HCT116 (cell line): Measurements from ENCODE around the gene STAC. TPM values are rescaled to one million over a fixed set of nuclear protein-coding genes. Genes with fewer than 3 reads are reported as not detected.

ENCODE experiments used
- ATAC-seq: fragments of 200-7000 bp; cut with Tn5 transposase; 2 replicates; pipeline ENCODE4 v1.9.1; 2020; ENCODE audit warnings: mild to moderate bottlenecking, moderate library complexity
- BruUV-seq: library from RNA; stranded (reverse); fragments of 400-500 nt; replicated peaks from 2 replicates; lab custom pipeline; 2021; lab: Mats Ljungman, UMichigan
- CTCF ChIA-PET: fragments of 300-600 bp; sonication (Branson Sonifier 250); formaldehyde crosslinking; loops from one replicate; lab custom pipeline; 2021; ENCODE audit warnings: antibody characterized with exemption; lab: Charles Lee
- POLR2A ChIA-PET: fragments of 300-600, 350-600 bp; sonication (Branson Sonifier 250); formaldehyde crosslinking; loops from one replicate; lab custom pipeline; 2021; ENCODE audit warnings: antibody characterized with exemption; lab: Charles Lee
- RAD21 ChIA-PET, 2 experiments: fragments of 300-600 bp; sonication (Branson Sonifier 250); formaldehyde crosslinking; loops; one replicate each; lab custom pipeline; 2023; ENCODE audit warnings: low total read pairs in 2 of 2; ENCODE audit not compliant: uncharacterized antibody in 2 of 2, unreplicated experiment in 2 of 2, low non-redundant PET in 1 of 2; lab: Charles Lee
- DNase-seq: peaks from one replicate; pipeline ENCODE4 v3.0.0-alpha.2; 2010; ENCODE audit warnings: low read depth, low spot score
- H2AFZ ChIP-seq: fragments of 200-600 bp; shearing (Covaris generic), sonication (generic); 2 replicates; pipeline ENCODE4 v1.6.1; 2017; ENCODE audit warnings: low read depth, mixed run types, mixed read lengths, antibody characterized with exemption, low read length; ENCODE audit not compliant: poor library complexity, severe bottlenecking
- H3K27ac ChIP-seq: 2 replicates; pipeline ENCODE4 v1.5.1; 2012; ENCODE audit warnings: low read depth, low read length
- H3K27me3 ChIP-seq: fragments of 200-600 bp; sonication (generic); 2 replicates; pipeline ENCODE4 v1.6.1; 2016; ENCODE audit warnings: mixed run types, low read length, mixed read lengths; ENCODE audit not compliant: insufficient read depth
- H3K36me3 ChIP-seq, 2 experiments: fragments of 200-500 bp in 1 of 2; fragments of 200-600 bp in 1 of 2; sonication (Bioruptor generic) in 1 of 2; sonication (generic) in 1 of 2; 2 replicates each; pipeline versions ENCODE4 v1.5.1 to v1.6.1; 2014 to 2016; ENCODE audit warnings: low read length in 2 of 2, inconsistent platforms in 1 of 2, mixed read lengths in 1 of 2, mixed run types in 1 of 2; ENCODE audit not compliant: insufficient read depth in 2 of 2, control insufficient read depth in 1 of 2
- H3K4me1 ChIP-seq, 2 experiments: fragments of 200-600 bp in 1 of 2; sonication (generic) in 1 of 2; 2 replicates each; pipeline versions ENCODE4 v1.5.1 to v1.6.1; 2012 to 2017; ENCODE audit warnings: low read length in 2 of 2, inconsistent platforms in 1 of 2, mild to moderate bottlenecking in 1 of 2, mixed read lengths in 1 of 2, mixed run types in 1 of 2, moderate library complexity in 1 of 2; ENCODE audit not compliant: insufficient read depth in 2 of 2, control insufficient read depth in 1 of 2
- H3K4me2 ChIP-seq: fragments of 200-600 bp; sonication (generic); 2 replicates; pipeline ENCODE4 v1.6.1; 2017; ENCODE audit warnings: mixed run types, low read length, mixed read lengths
- H3K4me3 ChIP-seq, 2 experiments: fragments of 200-600 bp in 1 of 2; sonication (generic) in 1 of 2; replicated peaks in 1 of 2; 2 replicates each; pipeline ENCODE4 v1.5.1; 2011 to 2016; ENCODE audit warnings: low read length in 2 of 2, control low read depth in 1 of 2, low read depth in 1 of 2, mild to moderate bottlenecking in 1 of 2, mixed read lengths in 1 of 2, mixed run types in 1 of 2
- H3K79me2 ChIP-seq: fragments of 200-600 bp; sonication (generic); 2 replicates; pipeline ENCODE4 v1.6.1; 2017; ENCODE audit warnings: mild to moderate bottlenecking, mixed run types, low read length, moderate library complexity, mixed read lengths; ENCODE audit not compliant: insufficient read depth
- H3K9ac ChIP-seq: fragments of 200-600 bp; sonication (generic); 2 replicates; pipeline ENCODE4 v1.6.1; 2016; ENCODE audit warnings: low read length, mixed read lengths
- H3K9me2 ChIP-seq: fragments of 200-600 bp; sonication (generic), shearing (Covaris generic); 2 replicates; pipeline ENCODE4 v1.6.1; 2017; ENCODE audit warnings: mixed run types, mild to moderate bottlenecking, moderate library complexity; ENCODE audit not compliant: insufficient read depth
- H3K9me3 ChIP-seq, 2 experiments: fragments of 200-500 bp in 1 of 2; fragments of 200-600 bp in 1 of 2; sonication (Bioruptor generic) in 1 of 2; sonication (generic) in 1 of 2; 2 replicates each; pipeline ENCODE4 v1.6.1; 2014 to 2017; ENCODE audit warnings: low read length in 2 of 2, mixed read lengths in 2 of 2, inconsistent platforms in 1 of 2, low read depth in 1 of 2, mild to moderate bottlenecking in 1 of 2, mixed run types in 1 of 2, moderate library complexity in 1 of 2; ENCODE audit not compliant: control insufficient read depth in 1 of 2, insufficient read depth in 1 of 2
- H4K20me1 ChIP-seq: fragments of 200-600 bp; sonication (generic), shearing (Covaris generic); 2 replicates; pipeline ENCODE4 v1.6.1; 2017; ENCODE audit warnings: mixed run types, mild to moderate bottlenecking, moderate library complexity; ENCODE audit not compliant: insufficient read depth
- ATF3 ChIP-seq: IDR thresholded peaks from 2 replicates; pipeline ENCODE4 v1.6.1; 2012
- CBX3 ChIP-seq: IDR thresholded peaks from 2 replicates; pipeline ENCODE4 v1.6.1; 2012; ENCODE audit warnings: low read depth
- CEBPB ChIP-seq: IDR thresholded peaks from 2 replicates; pipeline ENCODE4 v1.6.1; 2012; ENCODE audit warnings: low read depth
- EGR1 ChIP-seq: IDR thresholded peaks from 2 replicates; pipeline ENCODE4 v1.6.1; 2012; ENCODE audit warnings: low read depth
- ELF1 ChIP-seq: IDR thresholded peaks from 2 replicates; pipeline ENCODE4 v1.6.1; 2012; ENCODE audit warnings: low read depth, borderline replicate concordance
- EZH2phosphoT487 ChIP-seq: fragments of 200-600 bp; IDR thresholded peaks from 2 replicates; pipeline ENCODE4 v1.6.1; 2018; ENCODE audit warnings: antibody characterized with exemption, borderline replicate concordance
- JUND ChIP-seq: IDR thresholded peaks from 2 replicates; pipeline ENCODE4 v1.6.1; 2012
- POLR2AphosphoS5 ChIP-seq: IDR thresholded peaks from 2 replicates; pipeline ENCODE4 v1.6.1; 2011; ENCODE audit warnings: mild to moderate bottlenecking, low read depth, low read length, moderate library complexity
- RAD21 ChIP-seq: IDR thresholded peaks from 2 replicates; pipeline ENCODE4 v1.6.1; 2012; ENCODE audit warnings: low read depth, mild to moderate bottlenecking
- SIN3A ChIP-seq: IDR thresholded peaks from 2 replicates; pipeline ENCODE4 v1.6.1; 2012; ENCODE audit warnings: low read depth
- SP1 ChIP-seq: IDR thresholded peaks from 2 replicates; pipeline ENCODE4 v1.6.1; 2012; ENCODE audit warnings: low read depth
- SRF ChIP-seq: IDR thresholded peaks from 2 replicates; pipeline ENCODE4 v1.6.1; 2012; ENCODE audit warnings: low read depth
- YY1 ChIP-seq: IDR thresholded peaks from 2 replicates; pipeline ENCODE4 v1.6.1; 2011; ENCODE audit warnings: low read length, low read depth, moderate library complexity, mild to moderate bottlenecking; ENCODE audit not compliant: insufficient replicate concordance; ENCODE audit errors: extremely low read depth
- ZFX ChIP-seq: fragments of 450-650 bp; IDR thresholded peaks from 2 replicates; pipeline ENCODE4 v1.6.1; 2017
- ZNF274 ChIP-seq: fragments of 200-500 bp; sonication (Bioruptor generic); IDR thresholded peaks from 2 replicates; pipeline ENCODE4 v1.6.1; 2014; ENCODE audit warnings: mild to moderate bottlenecking, low read depth, low read length, inconsistent platforms
- intact Hi-C: fragments of 100-400 bp; cut with micrococcal nuclease; formaldehyde crosslinking; loops from 2 replicates; pipeline ENCODE4 v1.10.0; 2022
- total RNA-seq: library from RNA; stranded (reverse); gene quantifications from one replicate; pipeline ENCODE4 v1.2.1, GENCODE V29; 2021; ENCODE audit not compliant: unreplicated experiment
- TF ChIP-seq, protein P1 (sequence below): IDR thresholded peaks from 2 replicates; pipeline ENCODE4 v1.6.1; 2012; ENCODE audit warnings: low read depth

Gene STAC
- total RNA-seq, 1 experiment from 2014 or later: not detected

DNA sequence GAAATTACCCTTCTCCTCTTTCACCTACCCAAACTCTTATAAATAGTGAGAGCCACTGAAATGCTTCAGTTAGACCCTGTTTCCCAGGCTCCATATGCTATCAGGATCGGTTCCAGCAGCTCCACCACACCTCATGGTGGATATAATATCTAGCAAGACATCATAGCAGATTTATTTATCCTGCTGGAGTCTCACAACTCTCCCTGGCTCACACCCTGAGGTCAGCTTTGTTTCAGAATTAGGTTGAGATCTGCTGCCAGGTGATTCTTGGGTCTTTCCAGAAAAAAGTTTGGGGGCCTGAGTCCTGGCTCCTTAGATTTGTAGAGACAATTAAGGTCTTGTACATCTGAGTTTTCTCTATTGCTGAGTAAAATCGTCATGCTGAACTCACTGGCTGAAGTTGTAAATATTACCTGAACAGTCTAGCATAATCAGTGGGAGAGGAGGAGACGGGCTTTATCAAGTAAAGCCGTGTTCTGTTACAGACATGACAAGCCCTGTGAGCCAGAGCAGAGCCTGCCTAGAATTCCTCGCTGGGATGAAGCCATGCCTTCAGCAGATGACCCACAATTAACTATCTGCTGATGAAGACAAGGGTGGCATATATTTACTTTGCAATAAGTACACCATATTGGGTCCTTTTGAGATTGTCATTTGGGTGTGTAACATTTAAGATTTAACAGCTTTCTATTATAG, 131.6 kb downstream of the STAC start:
- H3K27me3 ChIP-seq: no peaks in the 10 kb centered on the region
- RAD21 ChIA-PET: no interaction called here
- ATAC-seq (no peak), DNase-seq (no peak)
- CTCF ChIA-PET: no interaction called here
- no peaks in the 10 kb centered on the region for H4K20me1 ChIP-seq
- H3K27ac ChIP-seq: no peak overlapping the region
- H3K9me3 ChIP-seq: no peaks in the 10 kb centered on the region
- no peak overlapping the region for H3K4me3 ChIP-seq
- no peaks in the 10 kb centered on the region for H3K36me3 ChIP-seq
- H3K9me2 ChIP-seq: no peaks in the 10 kb centered on the region
- TF ChIP-seq YY1: no peak
- no peak for TF ChIP-seq CBX3
- TF ChIP-seq CEBPB: no peak
- no peak for TF ChIP-seq ZNF274
- TF ChIP-seq ATF3: no peak
- no peak for TF ChIP-seq RAD21
- TF ChIP-seq EGR1: no peak
- POLR2A ChIA-PET: no interaction called here
- H3K4me1 ChIP-seq: no peaks in the 10 kb centered on the region
- BruUV-seq: no TSS peak
- no peaks in the 10 kb centered on the region for H3K79me2 ChIP-seq
- no peak overlapping the region for H2AFZ ChIP-seq
- intact Hi-C loops: no loop called here
- H3K4me2 ChIP-seq: no peak overlapping the region
- no peak overlapping the region for H3K9ac ChIP-seq

- CTCF ChIA-PET: no interaction called here
- Histone ChIP-seq H3K27me3 (no peaks in the 10 kb centered on the region), H4K20me1 (no peaks in the 10 kb centered on the region), H3K36me3 (no peaks in the 10 kb centered on the region), H3K4me1 (no peaks in the 10 kb centered on the region), H3K27ac (no peak overlapping the region), H3K4me2 (no peak overlapping the region), H3K79me2 (no peaks in the 10 kb centered on the region), H2AFZ (no peak overlapping the region), H3K9me3 (no peaks in the 10 kb centered on the region), H3K9me2 (no peaks in the 10 kb centered on the region), H3K9ac (no peak overlapping the region), H3K4me3 (no peak overlapping the region)
- RAD21 ChIA-PET: no interaction called here
- no TSS peak for BruUV-seq
- intact Hi-C loops: no loop called here
- POLR2A ChIA-PET: no interaction called here
- DNase-seq (no peak), ATAC-seq (no peak)
- TF ChIP-seq CBX3 (no peak), ELF1 (no peak), ZFX (no peak), CEBPB (no peak), EZH2phosphoT487 (no peak), EGR1 (no peak), SIN3A (no peak), POLR2AphosphoS5 (no peak), JUND (no peak), ATF3 (no peak), SP1 (no peak), SRF (no peak)
- TF ChIP-seq, protein P1, sequence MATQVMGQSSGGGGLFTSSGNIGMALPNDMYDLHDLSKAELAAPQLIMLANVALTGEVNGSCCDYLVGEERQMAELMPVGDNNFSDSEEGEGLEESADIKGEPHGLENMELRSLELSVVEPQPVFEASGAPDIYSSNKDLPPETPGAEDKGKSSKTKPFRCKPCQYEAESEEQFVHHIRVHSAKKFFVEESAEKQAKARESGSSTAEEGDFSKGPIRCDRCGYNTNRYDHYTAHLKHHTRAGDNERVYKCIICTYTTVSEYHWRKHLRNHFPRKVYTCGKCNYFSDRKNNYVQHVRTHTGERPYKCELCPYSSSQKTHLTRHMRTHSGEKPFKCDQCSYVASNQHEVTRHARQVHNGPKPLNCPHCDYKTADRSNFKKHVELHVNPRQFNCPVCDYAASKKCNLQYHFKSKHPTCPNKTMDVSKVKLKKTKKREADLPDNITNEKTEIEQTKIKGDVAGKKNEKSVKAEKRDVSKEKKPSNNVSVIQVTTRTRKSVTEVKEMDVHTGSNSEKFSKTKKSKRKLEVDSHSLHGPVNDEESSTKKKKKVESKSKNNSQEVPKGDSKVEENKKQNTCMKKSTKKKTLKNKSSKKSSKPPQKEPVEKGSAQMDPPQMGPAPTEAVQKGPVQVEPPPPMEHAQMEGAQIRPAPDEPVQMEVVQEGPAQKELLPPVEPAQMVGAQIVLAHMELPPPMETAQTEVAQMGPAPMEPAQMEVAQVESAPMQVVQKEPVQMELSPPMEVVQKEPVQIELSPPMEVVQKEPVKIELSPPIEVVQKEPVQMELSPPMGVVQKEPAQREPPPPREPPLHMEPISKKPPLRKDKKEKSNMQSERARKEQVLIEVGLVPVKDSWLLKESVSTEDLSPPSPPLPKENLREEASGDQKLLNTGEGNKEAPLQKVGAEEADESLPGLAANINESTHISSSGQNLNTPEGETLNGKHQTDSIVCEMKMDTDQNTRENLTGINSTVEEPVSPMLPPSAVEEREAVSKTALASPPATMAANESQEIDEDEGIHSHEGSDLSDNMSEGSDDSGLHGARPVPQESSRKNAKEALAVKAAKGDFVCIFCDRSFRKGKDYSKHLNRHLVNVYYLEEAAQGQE: no peak
Observed at GRCh38 chr3:36512555-36512954, 132.3 kb downstream of the STAC start.
